ENCODE data around the gene PDLIM4.
A peak's percentile ranks its signal among the peaks of the same experiment; 100 is the strongest.

Gene PDLIM4

DNA sequence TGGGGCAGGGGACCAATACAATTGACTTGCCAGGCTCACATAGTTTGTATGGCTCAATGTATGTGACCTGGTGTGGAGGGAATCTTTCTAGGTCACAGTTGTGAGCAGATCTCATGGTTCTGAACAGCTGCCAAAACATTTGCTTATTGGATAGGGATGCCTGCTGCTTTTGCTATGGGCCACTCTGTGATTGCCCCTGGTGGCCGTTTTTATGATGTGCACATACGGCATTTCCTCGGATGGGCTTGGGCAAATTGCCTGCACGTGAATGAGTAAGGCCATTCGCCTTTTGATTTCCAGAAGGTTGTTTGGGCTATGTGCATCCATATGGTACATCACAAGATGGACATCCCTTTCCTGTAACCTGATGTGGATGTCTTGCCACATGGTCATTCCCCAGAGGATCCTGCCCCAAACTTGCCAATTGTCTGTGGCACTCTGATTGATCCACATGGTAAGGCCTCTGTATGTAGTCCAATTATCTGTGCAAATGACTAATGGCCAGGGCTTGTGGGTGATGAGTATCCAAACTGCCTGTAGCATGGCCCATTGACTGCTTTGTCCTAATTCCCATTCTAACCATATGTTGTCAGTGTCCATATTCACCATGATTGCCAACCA lies 26.0 kb downstream of the PDLIM4 start:
- DNase-seq (ENCODE audit: low read depth) = no peak

DNA sequence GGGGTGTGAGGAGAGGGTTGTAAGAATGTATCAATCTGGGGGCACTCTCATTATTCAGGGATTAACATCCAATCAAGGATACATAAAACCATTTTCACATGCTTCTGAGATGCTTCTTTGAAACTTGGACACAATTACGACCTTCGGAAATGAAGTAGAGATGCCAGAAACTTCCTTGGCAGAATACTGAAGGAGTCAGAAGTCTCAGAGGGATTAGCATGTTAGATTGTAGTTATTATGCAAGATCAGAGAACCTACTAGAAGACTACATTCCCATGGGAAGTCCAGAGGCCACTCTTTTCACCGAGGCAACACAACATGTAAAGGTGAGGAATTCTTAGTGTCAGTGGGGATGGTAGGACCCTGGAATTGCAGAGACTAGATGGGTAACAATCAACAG lies 31.6 kb downstream of the PDLIM4 start:
- DNase-seq (ENCODE audit: low read depth) = no peak

DNA sequence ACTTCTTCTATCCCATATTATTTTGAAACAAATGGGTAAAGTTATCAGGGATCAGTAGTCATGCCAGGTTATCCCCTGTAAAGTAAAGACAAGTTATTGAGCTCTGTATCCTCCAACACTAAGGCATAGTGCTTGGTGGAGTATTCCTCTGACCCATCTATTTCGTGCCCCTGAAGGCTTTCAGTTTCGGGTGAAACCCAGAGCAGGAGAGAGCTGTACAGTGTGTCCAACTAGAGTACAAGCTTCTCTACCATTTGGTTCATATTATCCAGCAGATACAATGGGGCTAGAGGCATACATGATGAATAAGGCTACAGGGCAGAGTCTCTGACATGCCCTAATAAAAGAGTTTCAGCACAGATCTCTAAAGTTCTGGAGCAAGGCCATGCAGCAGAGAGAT lies 33.5 kb downstream of the PDLIM4 start:
- no peak for DNase-seq (ENCODE audit: low read depth)

DNA sequence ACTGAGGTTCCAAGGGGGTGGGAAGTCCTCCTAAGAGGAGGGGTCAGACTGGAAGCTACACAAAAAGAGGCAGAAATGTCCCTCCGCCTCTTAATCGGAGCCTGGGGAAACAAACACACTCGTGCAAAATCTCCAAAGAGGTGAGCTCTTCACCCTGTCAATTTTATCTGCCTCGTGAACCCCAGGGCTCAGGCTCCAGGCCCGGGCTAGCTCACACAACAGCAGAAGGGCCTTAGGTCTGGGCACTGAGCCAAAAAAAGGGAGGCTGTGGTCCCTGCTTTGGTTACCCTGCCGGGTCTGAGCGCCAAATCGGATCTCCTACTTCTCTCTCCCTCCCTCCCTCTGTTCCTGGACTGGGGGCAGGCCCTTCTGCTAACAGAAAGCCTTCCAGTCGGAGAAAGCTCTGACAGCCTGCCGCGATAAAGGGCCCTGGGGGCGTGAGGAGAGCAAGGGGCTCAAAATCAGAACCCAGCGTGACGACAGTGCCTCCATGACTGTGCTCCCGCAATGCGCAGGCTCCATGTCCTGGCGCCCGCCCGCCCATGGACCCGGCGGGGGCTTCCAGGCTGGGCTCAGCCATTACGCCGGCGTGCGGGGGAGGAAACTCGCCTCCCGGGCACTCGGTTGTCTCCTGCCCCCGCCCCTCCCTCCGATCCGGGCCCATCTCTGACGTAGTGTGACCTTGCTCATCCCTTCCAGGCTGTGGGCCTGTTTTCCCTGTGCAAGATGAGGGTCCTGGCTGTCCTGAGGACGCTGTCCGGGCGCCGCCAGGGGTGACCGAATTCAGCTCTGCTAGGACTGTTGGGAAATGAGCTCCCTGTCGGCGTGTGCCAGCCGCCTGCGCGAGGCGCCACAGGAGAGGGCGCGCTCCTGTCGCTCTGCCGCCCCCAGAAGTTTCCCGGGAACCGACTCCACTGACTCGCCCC lies 35.8 kb downstream of the PDLIM4 start:
- peak; percentile 78 for DNase-seq (ENCODE audit: low read depth)

DNA sequence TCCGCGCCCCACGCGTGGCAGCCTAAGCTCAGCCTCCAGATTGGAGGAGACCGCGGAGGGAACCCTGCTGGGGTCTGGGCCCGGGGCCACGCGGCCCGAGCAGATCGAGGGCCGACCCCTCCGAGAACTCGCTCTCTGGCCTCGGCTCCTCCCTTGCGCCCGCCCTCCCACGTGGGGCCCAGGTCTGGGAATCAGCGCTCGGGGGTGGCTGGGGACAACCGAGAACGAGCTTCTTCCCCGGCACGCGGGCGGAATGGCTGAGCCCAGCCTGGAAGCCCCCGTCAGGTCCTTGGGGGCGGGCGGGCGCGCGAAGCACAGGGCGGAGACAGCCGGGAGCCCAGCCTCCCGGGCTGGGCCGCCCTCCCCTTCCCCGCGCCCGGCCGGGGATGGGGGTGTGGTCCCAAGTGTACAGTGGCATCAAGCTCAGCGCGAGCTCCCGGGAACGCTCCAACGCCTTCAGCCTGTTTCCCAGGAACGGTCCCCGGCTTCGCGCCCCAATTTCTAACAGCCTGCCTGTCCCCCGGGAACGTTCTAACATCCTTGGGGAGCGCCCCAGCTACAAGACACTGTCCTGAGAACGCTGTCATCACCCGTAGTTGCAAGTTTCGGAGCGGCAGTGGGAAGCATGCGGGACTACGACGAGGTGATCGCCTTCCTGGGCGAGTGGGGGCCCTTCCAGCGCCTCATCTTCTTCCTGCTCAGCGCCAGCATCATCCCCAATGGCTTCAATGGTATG lies 36.7 kb downstream of the PDLIM4 start, which contains the start of gene SLC22A4:
Gene SLC22A4, plus strand, starts transcription at position 403 of the 736 bp plus-strand sequence. Its CDS starts 223 bp downstream, at position 626.
- peak; percentile 86 for DNase-seq (ENCODE audit: low read depth)

DNA sequence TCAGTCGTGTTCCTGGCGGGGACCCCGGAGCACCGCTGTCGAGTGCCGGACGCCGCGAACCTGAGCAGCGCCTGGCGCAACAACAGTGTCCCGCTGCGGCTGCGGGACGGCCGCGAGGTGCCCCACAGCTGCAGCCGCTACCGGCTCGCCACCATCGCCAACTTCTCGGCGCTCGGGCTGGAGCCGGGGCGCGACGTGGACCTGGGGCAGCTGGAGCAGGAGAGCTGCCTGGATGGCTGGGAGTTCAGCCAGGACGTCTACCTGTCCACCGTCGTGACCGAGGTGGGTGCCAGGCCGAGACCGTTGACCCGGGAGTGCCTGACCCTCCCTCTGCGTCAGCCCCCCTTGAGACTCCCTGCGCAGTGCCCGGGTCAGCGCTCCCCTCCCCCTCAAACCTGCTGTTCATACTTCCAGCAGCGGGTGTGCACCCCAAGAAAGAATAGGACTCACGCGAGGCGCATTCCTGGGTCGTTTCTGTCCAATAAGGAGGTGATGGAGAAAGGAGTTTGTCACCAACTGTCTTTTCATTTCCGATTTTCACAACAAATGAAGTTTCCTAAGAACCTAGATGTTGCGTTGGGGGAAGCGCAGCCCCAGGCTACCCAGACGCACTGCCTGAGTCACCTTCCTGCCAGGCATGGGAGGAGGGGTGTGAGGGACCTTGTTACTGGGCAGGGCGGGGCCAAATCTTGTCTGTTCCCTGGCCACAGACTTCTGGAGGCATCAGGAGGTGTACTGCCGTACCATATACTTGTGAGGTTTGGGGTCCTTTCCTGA lies 37.4 kb downstream of the PDLIM4 start:
- peak; percentile 73 for DNase-seq (ENCODE audit: low read depth)

DNA sequence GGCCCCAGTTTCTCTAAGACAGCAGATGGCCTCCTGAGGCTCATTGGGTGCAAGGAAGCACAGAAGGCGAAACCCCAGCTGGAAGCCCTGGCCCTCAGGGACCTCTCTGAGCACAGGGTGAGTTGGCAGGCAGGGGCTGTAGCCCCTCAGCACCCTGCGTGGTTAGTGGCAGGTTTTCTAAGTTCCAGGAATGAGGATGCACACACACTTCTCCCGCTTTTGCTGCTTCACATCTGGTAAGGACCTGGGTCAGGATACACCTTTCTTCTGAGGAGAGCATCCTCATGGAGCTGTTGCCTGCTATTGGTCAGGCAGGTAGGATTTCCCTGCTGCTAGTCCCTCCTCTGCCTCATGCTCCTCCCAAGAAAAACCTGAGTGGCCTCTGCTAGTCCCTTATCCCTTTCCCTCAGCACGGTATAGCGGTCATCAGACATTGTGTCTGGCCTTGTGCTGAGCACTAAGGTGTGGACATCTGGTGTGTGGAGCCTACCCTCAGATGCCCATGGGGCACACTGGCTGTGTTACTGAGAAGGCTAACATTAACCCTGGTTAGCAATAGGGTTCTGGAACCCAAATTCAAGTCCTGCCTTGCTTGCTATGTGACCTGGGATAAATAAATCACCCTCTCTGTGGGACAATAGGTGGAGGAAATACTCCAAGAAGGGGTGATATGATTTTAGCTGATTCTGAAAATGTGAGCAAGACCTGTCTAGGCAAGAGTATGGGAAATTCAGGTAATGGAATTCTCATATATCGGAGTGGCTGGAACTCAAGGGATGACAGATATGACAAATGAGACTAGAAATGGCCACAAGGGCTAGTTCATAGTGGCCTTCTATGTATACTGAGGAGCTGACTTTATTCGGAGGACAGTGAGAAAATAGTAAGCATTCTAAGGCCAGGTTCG lies 38.3 kb downstream of the PDLIM4 start:
- DNase-seq (ENCODE audit: low read depth) = no peak

DNA sequence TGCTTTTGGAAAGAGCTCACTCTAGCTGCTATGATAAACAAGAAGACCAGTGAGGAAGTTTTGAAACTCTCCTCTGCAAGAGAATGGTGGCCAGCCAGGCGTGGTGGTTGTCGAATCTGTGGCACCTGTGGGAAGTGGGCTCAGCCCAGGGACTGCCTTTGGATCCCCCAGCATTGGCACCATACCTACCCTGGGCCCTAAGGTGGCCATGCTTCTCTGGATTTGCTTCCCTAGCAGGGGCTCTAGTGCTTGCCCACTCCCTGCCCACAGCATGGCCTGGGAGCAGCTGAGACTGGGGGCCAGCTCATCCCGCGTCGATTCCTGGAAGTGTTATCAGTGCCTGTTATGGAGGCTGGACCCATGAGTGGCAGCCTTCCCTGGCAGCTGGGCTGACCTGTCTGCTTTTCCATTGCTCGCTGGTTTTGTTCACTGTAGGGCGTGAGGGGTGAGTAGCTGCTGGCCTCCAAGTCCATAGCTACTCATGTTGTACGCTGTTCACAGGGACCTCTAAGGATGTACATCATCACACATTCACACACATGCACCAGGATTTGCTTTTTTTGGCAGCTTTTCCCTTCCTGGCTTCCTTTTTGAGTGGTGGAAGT lies 39.0 kb downstream of the PDLIM4 start:
- no peak for DNase-seq (ENCODE audit: low read depth)

DNA sequence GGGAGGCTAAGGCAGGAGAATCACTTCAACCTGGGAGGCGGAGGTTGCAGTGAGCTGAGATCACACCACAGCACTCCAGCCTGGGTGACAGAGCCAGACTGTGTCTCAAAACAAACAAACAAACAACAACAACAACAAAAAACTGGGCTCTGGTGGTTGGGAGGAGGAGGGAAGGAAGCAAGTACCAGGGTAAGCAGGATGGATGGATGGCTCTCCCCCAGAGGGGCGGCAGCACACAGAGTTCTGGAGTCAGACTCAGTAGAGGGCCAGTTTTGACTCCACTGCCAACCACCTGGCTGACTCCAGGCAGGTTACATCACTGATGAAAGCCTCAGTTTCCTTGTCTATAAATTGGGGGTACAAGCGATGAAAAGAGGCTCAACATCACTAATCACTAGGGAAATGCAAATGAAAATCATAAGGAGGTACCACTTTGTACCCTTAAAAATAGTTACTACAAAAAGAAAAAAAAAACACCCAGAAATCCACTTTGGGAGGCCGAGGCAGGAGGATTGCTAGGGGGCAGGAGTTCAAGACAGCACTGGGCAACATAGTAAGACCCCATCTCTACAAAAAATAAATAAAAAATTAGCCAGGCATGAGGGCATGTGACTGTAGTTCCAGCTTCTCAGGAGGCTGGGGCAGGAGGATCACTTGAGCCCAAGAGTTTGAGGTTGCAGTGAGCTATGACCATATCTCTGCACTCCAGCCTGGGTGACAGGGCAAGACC lies 39.9 kb downstream of the PDLIM4 start:
- DNase-seq (ENCODE audit: low read depth) = no peak

DNA sequence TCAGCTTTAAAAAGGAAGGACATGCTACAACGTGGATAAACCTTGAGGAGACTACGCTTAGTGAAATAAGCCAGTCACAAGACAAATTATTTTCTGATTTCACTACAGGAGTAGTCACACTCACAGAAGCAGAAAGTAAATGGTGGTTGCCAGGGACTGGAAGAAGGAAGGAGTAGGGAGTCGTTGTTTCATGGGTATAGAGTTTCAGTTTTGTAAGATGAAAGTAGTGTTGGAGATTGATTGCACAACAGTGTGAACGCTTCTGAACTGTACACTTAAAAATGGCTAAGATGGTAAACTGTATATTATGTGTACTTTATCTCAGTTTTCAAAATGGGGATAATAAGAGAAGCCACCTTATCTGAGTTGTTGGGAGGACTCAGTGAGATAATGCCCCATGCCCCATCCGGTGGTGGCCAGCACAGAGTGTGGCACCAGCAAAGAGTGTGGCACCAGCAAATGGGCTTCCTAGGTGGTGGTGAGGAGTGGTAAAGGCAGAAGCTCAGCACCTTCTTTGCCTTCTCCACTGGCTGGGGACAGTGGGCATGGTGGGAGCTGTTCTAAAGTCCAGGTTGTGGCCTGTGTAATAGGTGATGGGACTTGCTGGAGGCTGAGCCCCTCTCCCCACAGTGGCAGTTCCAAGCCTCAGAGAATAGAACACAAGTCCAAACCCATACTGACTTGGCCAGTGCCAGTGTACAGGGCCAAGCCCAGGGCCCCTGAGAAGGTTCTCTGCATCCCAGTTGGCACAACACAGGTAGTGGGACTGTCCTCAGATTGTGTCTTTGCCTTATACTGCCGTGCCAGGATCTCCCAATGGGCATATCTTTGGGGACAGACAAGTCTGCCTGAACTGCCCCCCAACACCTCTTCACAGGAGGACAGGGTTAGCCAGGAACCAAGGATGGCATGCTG lies 41.1 kb downstream of the PDLIM4 start:
- DNase-seq (ENCODE audit: low read depth) = no peak

DNA sequence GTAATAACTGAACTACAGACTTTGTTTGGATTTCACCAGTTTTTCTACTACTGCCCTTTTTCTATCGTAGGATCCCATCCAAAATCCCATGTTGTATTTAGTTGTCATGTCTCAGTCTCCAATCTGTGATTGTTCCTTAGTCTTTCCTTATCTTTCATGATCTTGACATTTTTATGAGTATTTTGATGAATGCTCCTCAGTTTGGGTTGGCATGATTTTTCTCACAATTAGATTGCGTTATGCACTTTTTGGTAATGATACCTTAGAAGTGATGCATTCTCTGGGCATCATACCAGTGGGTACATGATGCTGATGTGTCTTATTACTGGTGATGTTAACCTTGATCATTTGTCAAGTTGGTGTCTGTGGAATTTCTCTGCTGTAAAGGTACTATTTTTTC lies 42.4 kb downstream of the PDLIM4 start:
- no peak for DNase-seq (ENCODE audit: low read depth)

DNA sequence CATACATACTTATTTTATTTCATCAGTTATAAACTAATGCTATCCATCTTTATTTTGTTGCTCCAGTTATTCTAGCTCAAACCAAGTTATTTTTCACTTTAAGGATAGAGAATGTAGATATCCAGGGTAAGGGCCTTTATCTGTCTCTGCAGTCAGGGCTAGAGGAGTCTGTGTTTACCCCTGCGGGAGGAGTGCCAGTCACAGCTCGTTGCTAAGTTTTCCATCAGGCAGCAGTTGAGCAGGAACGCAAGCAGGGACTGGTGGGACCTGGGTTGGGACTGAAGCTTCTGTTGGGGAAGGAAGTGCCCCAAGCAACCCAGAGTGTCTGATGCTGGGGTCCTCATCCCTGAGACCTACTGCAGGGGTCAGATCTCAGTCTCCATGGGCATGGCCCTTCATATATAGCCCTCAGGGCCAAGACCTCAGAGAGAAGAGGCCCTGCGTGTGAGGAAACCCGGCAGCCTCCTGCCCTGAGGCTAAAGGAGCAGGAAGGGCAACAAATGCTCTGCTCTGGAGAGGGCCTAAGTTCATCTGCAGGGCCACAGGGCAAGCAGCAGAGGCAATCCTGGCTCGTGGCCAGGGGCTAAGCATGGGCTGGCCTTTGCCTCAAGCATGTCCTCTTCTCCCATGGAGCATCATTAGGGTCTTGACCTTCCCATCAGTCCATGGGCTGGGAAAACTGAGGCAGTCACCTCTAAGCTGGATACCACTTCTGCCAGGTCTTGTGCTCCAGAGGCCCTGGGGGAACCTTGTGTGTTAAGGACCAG lies 43.3 kb downstream of the PDLIM4 start:
- no peak for DNase-seq (ENCODE audit: low read depth)

DNA sequence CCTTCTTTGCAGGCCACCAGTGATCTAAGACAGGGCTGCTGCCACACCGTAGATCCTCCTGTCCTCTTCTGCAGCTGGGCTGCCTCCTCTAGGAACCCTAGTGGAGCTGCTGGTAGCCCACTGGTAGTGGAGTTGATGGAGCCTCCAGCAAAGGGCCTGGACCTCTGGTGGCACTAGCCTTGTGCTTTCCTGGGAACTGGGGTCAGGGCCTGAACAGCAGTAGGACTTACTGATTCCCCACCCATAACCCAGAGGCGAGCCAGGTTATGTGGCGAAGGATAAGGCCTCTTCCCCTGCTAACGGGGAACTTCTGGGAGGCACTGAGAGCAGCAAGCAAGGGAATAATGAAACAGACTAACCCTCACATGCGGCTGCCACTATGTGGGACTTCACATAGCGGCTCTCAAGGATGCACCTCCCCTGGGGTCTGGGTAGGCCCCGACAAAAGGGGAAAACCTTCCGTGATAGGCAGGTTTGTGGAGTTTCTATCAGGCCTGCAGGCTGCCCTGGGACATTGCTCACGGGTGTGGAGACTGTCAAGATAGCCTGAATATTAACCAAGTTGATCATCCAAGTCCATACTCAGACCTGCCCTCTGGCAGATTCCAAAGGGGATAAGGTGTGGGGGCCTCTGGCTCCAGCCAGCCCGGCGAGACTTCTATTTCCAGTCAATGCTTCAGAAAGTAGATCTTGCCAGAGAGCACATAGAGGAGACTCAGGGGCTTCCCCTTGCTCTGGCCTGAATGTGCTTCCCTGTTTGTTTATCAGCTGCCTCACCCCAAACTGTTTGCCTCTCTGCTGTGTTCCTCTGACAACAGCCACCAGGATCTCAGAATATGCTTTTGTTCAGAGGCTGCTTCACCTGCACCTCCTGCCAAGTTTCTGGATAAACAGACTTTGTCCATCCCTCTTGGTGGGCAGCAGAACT lies 44.1 kb downstream of the PDLIM4 start:
- DNase-seq (ENCODE audit: low read depth) = no peak

DNA sequence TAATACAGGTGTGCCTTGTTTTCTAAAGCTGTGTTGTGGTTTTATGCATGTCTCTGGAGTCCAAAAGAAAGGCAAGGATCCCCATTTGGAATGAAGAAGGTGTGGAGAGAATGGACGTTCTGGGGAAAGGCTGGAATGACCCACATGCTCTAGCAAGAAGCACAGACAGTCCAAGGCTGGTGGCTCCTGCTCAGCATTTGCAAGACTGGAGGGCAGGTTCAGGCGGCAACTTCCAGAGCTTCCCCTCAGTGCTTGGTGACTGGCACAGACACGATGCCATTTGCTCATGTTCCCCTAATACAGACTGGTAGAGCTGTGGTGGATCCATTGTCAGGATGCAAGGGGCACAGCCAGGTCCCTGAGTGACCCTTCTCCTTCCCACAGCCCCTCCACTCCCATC lies 44.9 kb downstream of the PDLIM4 start:
- no peak for DNase-seq (ENCODE audit: low read depth)

DNA sequence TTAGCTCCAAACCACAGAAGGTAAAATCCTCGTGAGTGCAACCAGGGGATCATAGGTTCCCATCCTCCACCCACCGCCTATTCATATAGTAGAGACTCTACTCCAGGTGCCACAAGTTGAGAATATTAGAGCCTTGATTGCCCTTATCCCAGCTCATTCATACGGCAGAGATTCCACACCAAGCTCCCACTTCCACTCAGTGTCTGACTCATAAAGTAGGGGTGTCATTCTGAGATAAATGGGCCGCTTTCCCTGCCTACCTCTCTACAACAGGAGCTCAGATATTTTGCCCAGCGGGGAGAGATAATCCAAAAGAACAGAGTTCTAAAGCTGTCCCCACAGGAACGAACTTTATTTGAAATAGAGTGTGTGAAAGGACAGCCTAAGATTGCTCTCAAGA lies 46.1 kb downstream of the PDLIM4 start:
- no peak for DNase-seq (ENCODE audit: low read depth)

DNA sequence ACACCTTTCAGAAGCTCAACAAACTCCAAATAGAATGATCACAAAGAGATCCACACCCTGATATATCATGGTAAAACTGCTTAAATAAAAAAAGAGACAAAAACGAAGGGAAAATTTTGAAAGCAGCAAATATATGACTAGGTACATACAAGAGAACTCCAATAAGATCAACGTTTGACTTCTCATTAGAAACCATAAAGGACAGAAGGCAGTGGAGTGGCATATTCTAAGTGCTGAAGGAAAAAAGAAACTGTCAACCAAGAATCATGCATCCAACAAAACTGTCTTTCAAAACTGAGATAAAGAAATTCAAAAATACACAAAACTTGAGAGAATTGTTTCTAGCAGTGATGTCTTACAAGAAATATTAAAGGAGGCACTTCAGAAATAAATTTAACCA lies 47.9 kb downstream of the PDLIM4 start:
- no peak for DNase-seq (ENCODE audit: low read depth)

DNA sequence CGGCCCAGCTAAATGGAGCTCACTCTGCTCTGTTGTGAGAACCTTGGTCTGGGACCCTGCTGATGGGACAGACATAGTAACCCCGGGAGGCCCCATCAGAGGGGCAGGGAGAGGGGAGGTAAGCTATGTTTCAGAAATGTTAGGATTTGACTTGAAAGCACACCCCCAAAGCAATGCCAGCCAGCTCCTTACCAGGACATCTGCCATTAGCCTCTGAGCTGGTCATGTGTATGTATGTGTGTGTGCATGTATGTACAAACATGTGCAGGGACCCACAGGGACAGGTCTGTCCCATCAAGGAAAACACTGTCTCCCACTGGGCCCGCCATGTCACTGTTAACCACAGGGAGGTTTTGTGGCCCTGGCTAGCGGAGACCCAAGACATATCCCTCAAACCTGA lies 51.2 kb downstream of the PDLIM4 start:
- DNase-seq (ENCODE audit: low read depth) = no peak

All from activated T-cell treated with anti-CD3 and anti-CD28 coated beads for 48 hours (primary cell).